PFSK-1 (cell line): ENCODE measurements around the gene TGM6.

Experiments used
- FOXP2 ChIP-seq: optimal IDR thresholded peaks from 2 replicates; pipeline ENCODE3; 2011; ENCODE audit warnings: borderline replicate concordance, control low read depth, inconsistent platforms; ENCODE audit not compliant: insufficient read depth; ENCODE audit errors: extremely low read length, extremely low read depth
- POLR2AphosphoS5 ChIP-seq: IDR thresholded peaks from 2 replicates; pipeline ENCODE4 v1.6.1; 2012; ENCODE audit warnings: low read depth, mild to moderate bottlenecking, control low read depth, low read length, moderate library complexity
- REST ChIP-seq, 2 experiments: IDR thresholded peaks; 2 replicates each; pipeline versions ENCODE4 v1.6.1 to v1.8.0; 2011 to 2012; ENCODE audit warnings: low read depth in 2 of 2, low read length in 2 of 2, control low read depth in 1 of 2, inconsistent platforms in 1 of 2, mild to moderate bottlenecking in 1 of 2, moderate library complexity in 1 of 2; ENCODE audit not compliant: insufficient read depth in 1 of 2
- SIN3A ChIP-seq: IDR thresholded peaks from 2 replicates; pipeline ENCODE4 v1.6.1; 2012; ENCODE audit warnings: mild to moderate bottlenecking, low read length, moderate library complexity, borderline replicate concordance; ENCODE audit not compliant: insufficient read depth
- TAF1 ChIP-seq: IDR thresholded peaks from 2 replicates; pipeline ENCODE4 v1.6.1; 2012; ENCODE audit warnings: low read length, control low read depth, borderline replicate concordance; ENCODE audit not compliant: insufficient read depth

TGM6 gene

GRCh38 chr20:2480381-2480780, 99.7 kb downstream of the TGM6 start:
- TF ChIP-seq POLR2AphosphoS5 (no peak), FOXP2 (no peak), SIN3A (no peak), REST (IDR thresholded peaks at IDR 0.05; ENCODE audit: insufficient read depth in 1 of 2, low read depth in 2 of 2, low read length in 2 of 2) (no peak), TAF1 (no peak)
